RKO (cell line): ENCODE measurements around the gene ITGB6.
"Not testable (repeated sequence)": the region's sequence is repeated elsewhere in the genome, so short reads cannot be mapped to it uniquely, and the experiment has no call there.

Source experiments
- DNase-seq: peaks from one replicate; pipeline ENCODE4 v3.0.0-alpha.2; 2016; ENCODE audit warnings: low spot score

ITGB6 gene

DNA sequence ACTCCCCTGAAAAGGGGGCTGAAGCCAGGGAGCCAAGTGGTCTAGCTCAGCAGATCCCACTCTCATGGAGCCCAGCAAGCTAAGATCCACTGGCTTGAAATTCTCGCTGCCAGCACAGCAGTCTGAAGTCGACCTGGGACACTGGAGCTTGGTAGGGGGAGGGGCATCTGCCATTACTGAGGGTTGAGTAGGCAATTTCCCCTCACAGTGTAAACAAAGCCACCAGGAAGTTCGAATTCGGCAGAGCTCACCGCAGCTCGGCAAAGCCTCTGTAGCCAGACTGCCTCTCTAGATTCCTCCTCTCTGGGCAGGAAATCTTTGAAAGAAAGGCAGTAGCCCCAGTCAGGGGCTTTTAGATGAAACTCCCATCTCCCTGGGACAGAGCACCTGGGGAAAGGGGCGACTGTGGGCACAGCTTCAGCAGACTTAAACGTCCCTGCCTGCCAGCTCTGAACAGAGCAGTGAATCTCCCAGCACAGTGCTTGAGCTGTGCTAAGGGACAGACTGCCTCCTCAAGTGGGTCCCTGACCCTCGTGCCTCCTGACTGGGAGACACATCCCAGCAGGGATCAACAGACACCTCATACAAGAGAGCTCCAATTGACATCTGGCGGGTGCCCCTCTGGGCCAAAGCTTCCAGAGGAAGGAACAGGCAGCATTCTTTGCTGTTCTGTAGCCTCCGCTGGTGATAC is 18.8 kb downstream of the ITGB6 start:
- DNase-seq: not testable (repeated sequence)

DNA sequence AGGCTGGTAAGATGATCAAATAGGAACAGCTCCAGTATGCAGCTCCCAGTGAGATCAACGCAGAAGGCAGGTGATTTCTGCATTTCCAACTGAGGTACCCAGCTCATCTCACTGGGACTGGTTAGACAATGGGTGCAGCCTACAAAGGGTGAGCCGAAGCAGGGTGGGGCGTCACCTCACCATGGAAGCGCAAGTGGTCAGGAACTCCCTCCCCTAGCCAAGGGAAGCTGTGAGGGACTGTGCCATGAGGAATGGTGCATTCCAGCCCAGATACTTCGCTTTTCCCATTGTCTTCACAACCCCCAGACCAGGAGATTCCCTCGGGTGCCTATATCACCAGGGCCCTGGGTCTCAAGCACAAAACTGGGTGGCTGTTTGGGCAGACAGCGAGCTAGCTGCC is 19.4 kb downstream of the ITGB6 start:
- DNase-seq: not testable (repeated sequence)

DNA sequence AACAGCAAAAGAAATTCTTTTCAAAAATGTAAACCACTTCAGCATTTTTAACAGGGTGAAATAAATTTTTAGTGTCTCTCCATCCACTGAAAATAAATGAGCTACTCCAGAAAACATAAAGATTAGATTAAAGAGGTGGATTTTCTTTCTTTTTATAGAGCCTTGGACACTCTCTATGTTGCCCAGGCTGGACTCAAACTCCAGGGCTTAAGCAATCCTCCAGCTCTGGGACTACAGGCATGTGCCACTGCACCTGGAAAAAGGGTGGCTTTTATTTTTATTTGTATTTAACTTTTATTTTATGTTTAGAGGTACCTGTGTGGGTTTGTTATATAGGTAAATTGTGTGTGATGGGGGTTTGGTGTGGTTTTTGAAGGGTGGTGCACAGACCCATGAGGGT is 19.9 kb downstream of the ITGB6 start:
- DNase-seq: no peak

GRCh38 chr2:160175169-160176134 is 24.6 kb downstream of the ITGB6 start:
- DNase-seq: no peak

DNA sequence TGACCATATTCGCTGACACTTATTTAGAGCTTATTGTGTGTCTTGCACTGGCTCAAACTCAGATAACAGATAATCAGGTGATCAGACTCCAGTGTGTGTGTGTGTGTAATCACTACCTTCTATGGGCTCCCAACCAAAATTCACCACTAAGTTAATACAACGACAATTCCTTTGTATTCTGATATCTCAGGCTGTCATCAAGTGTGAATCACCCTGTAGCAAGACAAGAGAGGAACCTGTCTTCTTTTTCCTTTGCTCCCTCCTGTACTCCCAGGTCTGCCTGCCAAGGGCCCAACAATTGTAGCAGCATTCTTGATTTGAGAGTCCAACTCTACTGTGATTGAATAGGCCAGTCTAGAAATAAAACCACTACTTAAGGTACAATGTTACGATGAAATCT is 25.8 kb downstream of the ITGB6 start:
- no peak for DNase-seq

DNA sequence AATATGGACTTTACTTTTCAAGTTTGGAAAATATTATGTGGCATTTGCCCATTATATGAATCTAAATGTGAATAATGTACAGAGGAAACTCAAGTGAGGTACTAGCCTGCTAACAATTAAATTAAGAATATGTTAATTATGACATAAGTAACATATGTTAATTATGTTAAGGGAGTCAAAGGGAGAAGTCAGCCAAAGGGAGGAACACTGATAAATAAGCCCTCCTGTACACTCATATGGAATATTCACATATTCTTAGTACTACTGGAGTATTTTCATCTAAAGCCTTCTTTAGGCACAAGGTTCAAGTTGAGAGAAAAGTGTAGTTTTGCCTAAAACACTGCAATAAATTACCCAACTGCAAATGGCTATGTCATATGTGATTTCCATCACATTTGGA is 30.1 kb downstream of the ITGB6 start:
- DNase-seq: no peak

GRCh38 chr2:160169471-160169870 is 30.6 kb downstream of the ITGB6 start:
- no peak for DNase-seq

- no peak for DNase-seq
Measured at GRCh38 chr2:160168878-160169277, 31.2 kb downstream of the ITGB6 start.

DNA sequence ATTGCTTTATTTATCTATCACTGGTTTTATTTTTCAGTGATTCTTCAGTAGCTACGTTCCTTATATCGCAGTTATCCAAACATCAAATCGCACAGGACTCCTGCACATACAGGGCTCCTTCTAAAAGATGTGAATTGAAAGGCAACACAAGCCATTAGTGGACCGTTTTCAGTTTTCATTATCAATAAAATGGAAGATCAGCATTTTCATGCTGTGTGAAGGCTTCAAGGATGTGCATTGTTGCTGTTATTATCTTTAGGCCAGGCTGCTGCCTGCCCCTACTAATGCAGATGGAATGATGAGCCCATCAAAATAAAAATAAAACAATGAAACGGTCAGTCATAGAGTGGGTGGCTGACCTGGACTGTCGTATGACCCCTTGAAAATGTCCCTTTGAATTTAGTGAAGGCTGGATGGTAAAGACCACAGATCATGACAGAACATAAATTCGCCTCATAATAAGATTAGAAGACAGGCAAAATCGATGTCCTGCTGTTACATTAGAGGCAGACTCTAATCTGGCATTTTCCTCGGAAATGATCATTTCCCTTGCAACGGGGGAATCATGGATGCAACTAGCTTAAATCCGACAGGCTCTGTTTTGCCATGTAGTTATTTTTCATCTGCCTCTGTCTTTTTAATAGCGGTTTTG is 32.9 kb downstream of the ITGB6 start:
- DNase-seq: no peak

DNA sequence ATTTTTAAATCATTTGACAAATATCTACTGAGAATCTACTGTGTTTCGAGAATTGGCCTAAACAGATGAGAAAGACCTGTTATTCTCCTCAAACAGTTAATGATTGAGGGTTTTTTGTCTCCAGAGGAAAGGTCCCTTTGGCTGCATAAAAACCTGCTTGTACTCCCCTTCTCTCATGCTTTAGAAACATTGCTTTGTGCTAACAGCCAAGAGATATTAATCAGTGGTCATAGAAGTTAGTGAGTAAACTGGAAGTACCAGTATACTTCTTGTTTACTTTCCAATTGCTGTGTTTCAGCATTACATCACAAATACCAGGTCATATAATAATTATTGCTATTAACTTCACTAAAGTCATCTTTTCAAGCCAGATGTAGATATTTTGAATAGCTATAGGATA is 34.1 kb downstream of the ITGB6 start:
- no peak for DNase-seq

- no peak for DNase-seq
Measured at GRCh38 chr2:160165081-160165480, 35.0 kb downstream of the ITGB6 start.

DNA sequence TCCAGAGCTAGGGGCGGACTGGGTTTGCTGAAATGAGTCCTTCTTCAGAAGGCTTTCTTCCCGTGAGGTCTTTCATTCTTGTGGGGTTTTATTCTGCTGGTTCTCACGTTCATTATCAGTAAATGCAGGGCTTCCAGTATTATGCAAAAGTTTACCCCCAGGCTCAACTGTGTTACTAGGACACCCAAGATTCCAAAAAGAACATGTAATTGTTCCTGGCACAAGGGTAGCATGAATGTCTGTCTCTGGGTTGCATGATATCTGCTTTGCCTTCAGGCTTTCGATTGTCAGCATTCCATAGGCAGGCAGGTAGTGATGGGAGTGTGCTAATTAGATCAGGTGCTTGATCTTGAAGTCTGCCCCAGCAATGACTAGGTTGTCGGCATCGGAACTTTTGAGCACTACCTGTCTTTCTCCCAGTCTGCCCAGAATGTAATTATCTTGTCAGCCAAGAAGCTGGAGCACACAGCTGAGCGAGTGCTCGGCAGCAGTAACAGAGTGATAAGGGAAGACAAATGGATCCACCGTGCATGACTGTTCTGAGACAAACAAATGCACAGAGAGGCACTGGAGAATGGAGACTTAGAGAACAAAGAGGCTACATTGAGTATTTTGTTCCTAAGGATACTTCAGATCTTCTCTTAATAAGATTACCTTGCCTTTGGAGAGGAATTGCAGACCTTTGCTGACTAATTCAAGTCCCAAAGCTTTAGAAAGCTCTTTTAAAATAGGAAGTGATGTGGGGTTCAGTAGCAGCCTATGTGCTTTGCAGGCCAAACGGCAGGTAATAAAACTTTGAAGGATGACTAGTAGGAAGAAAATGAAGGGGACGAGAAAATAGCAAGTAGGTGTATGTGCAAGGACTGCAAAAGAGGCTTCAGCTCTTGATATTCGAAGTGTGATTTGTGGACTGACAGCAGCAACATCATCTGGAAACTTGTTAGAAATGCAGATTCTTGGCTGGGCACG is 41.9 kb downstream of the ITGB6 start:
- no peak for DNase-seq

DNA sequence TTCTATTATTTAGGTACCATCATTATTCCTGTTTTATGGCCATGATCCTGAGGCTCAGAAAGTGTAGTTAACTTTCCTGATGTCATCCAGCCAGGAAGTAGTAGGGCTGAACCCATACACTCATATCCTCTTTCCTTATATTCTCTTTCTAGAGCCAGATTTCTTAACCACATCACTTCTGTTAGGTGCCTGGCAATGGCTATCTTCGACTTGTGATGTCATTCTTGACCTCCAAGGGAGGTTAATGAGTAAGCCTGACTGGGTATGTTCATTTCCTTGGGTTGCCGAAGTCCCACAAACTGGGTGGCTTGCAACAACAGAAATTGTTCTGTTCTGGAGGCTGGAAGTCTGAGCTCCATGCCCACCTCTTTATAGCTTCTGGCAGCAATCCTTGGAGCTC is 43.4 kb downstream of the ITGB6 start:
- DNase-seq: peak; percentile 41

GRCh38 chr2:160156100-160156499 is 44.0 kb downstream of the ITGB6 start:
- DNase-seq: no peak

DNA sequence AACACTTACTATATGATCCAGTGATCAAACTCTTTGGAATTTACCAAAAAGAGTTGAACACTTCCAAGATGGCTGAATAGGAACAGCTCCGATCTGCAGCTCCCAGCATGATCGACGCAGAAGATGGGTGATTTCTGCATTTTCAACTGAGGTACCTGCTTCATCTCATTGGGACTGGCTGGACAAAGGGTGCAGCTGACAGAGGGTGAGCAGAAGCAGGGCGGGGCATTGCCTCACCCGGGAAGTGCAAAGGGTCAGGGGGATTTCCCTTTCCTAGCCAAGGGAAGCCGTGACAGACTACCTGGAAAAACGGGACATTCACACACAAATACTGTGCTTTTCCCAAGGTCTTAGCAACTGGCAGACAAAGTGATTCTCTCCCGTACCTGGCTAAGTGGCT is 51.7 kb downstream of the ITGB6 start:
- not testable (repeated sequence) for DNase-seq

DNA sequence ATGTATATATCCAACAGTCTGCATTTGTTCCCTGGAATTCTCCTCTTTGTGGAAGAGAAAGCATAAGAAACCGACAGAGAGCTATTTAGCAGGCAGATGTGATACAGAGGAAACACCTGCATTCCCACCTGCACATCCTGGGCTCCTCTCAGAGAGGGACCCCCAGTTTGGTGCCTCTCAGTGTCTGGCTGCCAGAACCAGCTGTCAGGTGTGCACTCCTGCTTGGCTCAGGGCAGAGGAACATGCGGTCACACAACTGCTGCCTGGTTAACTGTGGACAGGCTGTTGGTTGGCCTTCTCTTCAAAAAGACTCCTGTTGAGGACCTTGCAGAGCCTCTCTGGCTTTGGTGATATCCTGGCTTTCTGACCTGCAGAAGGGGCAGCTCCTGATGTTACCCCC is 54.6 kb downstream of the ITGB6 start:
- no peak for DNase-seq

DNA sequence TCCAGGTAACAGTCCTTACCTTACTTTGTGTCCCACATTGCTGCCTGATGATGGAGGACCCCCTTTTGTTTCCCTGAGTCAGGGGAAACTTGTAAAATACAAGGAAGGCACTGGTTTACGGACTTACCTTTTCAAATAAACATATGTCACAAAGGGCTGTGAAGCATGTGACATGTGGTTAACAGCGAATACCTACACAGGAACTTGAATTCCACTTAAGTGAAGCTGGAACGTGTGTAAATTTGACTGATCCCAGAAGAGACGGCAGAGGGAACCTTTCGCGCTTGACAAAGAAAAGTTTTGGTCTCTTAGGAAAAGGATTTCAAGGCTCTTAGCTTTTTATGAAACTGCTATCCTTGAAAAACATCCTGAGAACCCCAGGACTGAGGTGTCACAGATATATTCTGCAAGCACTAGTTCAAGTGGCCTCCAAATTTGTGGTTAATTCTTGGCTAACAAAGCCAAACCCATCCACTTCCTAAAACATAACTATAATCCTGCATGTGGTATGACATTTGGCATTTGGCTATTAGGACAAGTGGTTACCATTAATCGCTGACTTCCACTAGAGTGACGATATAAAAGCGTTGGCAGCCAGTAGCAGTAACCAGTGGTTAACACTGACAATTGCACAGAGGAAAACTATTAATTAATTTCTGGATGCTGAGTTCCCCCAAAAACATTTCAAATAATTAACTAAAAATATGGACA is 55.6 kb downstream of the ITGB6 start:
- DNase-seq: no peak

GRCh38 chr2:160142472-160142871 is 57.6 kb downstream of the ITGB6 start:
- no peak for DNase-seq

DNA sequence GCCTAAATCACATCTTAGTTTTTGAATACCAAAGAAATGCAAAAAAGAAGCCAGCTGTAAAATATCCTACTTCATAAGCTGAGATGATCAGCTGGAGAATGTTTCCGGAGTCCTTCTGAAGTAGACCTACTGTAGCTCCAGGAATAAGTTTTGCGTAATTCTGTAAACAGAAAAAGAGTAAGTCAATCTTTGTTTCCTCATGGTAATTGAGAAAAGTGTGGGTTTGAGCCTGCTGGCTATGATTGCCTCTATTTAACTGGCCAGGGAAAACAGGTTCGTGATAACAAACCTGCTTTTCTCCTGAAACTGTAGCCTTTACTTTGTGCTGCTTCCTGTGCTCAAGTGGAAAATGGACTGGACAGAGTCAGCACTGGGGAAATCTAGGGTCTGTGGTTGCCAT is 58.2 kb downstream of the ITGB6 start:
- DNase-seq: no peak

- no peak for DNase-seq
Measured at GRCh38 chr2:160141419-160141818, 58.7 kb downstream of the ITGB6 start.

- DNase-seq: no peak
Measured at GRCh38 chr2:160140471-160140870, 59.6 kb downstream of the ITGB6 start.
